ENCODE data around the gene ADD2.

The ADD2 gene

GRCh38 chr2:70718736-70719135 lies 49.3 kb downstream of the ADD2 start:
- DNase-seq = no peak

- DNase-seq = no peak
These were observed 49.8 kb downstream of the ADD2 start for GRCh38 chr2:70718241-70718640.

- DNase-seq = no peak
These were observed 50.5 kb downstream of the ADD2 start for GRCh38 chr2:70717431-70718038.

- DNase-seq = no peak
These were observed 51.0 kb downstream of the ADD2 start for GRCh38 chr2:70716951-70717350.

GRCh38 chr2:70716131-70716743 lies 51.8 kb downstream of the ADD2 start:
- peak; percentile 88 for DNase-seq

GRCh38 chr2:70715071-70715985 lies 52.7 kb downstream of the ADD2 start:
- DNase-seq = no peak

GRCh38 chr2:70714141-70714905 lies 53.7 kb downstream of the ADD2 start:
- no peak for DNase-seq

- DNase-seq = no peak
These were observed 55.1 kb downstream of the ADD2 start for GRCh38 chr2:70712916-70713315.

- no peak for DNase-seq
These were observed 56.8 kb downstream of the ADD2 start for GRCh38 chr2:70711191-70711590.

- DNase-seq = no peak
These were observed 57.8 kb downstream of the ADD2 start for GRCh38 chr2:70710038-70710690.

- DNase-seq = no peak
These were observed 58.5 kb downstream of the ADD2 start for GRCh38 chr2:70709275-70710037.

GRCh38 chr2:70708376-70709199 lies 59.4 kb downstream of the ADD2 start:
- DNase-seq = no peak

GRCh38 chr2:70707706-70708105 lies 60.3 kb downstream of the ADD2 start:
- no peak for DNase-seq

GRCh38 chr2:70706026-70706795 lies 61.8 kb downstream of the ADD2 start:
- no peak for DNase-seq

GRCh38 chr2:70705160-70705850 lies 62.7 kb downstream of the ADD2 start:
- DNase-seq = no peak

- no peak for DNase-seq
These were observed 64.0 kb downstream of the ADD2 start for GRCh38 chr2:70703900-70704549.

- DNase-seq = no peak
These were observed 65.1 kb downstream of the ADD2 start for GRCh38 chr2:70702711-70703395.

- DNase-seq = no peak
These were observed 69.2 kb downstream of the ADD2 start for GRCh38 chr2:70698847-70699246.
